HG03280 (cell line): Measurements from ENCODE around the gene ERMN.

Experiments
- ATAC-seq: cut with Tn5 transposase; IDR thresholded peaks from one replicate; pipeline ENCODE4 v1.9.1; 2021; ENCODE audit warnings: mild to moderate bottlenecking, moderate library complexity; ENCODE audit not compliant: unreplicated experiment

The ERMN gene

DNA sequence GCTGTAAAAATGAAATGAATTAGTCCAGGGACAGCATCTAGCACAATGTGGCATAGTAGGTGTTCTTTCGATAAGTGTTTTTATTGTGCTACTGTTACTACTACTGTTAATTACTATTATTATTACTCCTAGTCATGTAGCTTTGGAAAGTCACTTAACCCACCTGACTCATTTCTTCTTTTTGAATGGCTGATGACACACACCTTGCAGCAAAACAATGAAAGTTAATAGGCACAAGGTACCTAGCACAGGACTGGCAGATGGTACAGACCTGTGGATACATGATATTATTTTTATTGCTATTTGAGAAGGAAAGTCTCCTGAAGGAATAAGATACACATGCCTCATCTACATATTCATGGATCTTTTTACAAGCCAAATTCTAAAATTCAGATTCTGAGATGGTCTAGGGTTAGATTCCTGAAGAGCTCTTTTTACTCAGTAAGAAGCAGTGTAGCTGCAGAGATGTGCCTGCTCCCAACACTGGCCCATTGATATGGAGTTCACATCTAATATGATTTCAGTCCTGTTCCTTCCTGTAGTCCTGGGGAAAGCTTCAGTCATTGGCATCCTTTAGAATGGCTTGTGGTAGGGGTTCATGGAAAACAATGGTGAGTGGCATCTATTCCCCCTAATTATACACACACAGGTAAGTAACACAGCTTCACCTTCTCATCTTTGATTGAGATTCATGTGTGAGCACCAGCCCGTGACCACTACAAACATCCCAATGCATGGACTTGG, 7.9 kb upstream of the ERMN start:
- ATAC-seq = no peak

DNA sequence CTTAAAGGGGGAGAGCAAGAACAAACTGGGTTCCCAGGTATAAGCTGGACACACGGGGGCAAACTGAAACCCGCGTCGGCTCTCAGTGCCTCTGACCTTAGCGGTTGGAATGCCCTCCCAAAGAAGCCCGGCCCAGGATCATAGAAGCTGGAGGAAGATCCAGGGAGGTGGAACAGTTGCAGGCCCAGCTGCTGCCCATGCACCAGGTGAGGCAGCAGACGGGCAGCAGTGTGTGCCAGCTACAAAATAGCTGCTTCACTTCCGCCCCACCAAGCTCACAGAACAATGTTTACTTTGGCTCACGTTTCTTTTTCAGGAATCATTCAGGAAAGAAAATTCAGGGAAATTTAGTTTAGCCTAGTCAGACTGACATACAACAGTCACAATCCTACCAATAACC, 3.9 kb upstream of the ERMN start:
- ATAC-seq = no peak

DNA sequence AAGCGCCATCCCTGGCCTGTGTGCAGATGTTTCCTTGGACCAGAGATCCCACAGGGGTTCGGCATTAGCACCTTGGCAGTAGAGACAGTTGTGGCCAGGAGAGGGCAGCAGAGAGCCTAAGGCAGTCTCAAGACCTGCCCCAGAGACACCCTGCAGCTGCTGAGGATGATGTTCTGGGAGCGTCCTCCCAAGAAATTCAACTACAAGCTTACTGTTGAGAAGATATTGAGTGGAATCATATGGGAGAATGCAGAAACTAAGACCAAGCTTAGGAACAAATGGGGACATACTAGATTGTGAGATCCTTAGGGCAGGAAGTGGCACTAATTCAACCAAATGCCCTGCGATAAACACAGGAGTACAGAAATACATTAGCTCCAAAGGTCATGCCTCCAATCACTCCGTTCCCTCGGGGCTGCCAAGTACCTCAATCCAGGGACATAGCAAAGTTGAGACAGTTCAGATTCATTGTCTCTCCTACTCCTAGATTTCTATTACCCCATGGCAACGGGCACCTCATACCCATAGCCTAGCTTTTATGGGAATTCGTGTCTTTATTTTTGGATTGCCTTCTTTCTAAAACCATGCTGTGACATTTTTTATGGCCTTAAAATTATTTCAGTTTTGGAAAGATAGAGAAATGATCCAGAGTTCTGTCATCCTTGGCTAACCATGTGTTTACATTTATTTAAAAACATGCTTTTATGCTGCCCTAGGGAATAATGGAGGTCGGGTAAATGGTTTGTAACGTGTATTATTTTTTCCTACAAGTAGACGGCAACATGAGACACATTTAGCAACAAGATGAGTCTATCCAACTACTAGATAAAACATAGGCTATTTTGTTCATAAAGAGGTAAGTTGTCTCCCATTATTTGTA, 2.2 kb upstream of the ERMN start:
- ATAC-seq = peak; percentile 99

DNA sequence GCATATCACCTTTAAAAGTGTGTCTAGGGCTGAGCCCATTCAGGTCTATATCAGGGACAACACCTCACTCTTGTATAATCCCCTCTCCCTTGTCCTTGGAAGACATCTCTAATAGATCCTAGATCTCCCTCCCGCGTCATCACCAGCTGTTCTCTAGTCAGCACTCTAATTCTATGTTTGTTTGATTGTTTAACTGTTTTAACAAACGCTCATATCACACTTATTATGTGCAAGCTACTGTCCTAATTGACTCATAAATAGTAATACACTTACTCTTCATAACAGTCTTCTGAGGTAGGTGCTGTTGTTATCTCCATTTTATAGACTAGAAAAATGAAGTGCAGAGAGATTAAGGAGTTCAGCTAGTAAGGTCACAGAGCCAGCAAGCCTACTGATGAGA, 1.6 kb upstream of the ERMN start:
- peak; percentile 25 for ATAC-seq

DNA sequence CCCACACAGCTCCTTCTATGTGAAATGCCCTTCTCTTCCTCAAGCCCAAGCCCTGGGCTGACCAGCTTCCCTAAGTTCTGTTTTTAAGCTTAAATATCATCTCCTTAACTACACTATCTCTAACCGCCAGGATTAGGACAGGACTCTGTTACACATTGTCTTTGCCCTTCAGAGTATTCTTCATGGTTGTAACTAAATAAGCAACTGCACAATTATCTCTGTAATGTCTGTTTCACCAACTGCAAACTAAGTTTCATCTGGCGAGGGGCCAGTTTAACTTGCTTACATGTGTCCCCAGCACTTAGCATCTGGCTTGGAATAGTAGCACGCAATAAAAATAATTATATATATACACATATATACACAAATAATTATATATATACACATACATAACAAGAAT, 1.1 kb upstream of the ERMN start:
- no peak for ATAC-seq

DNA sequence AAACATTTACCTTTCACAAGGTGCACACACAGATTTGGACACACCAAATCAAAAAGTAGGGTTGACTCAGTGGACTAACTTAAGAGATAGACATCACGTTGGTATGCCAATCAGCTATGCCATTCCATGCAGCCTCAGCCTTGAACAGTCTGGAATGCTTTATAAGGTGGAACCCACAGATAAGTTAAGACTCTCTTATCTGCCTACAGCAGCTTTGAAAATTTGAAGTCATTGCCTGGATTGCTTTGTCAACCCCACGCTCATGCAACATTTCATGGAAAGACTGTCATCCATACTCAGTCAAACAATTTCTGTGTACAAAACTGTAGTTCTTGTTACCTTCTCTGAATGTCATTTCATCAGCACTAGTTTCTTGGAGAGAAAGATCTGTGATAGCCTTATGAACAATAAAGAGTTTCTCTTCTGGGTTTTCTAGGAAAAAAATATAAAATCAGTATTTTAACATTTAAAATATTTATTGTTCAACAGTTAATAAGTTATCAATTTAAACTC, 1.2 kb downstream of the ERMN start:
- no peak for ATAC-seq

DNA sequence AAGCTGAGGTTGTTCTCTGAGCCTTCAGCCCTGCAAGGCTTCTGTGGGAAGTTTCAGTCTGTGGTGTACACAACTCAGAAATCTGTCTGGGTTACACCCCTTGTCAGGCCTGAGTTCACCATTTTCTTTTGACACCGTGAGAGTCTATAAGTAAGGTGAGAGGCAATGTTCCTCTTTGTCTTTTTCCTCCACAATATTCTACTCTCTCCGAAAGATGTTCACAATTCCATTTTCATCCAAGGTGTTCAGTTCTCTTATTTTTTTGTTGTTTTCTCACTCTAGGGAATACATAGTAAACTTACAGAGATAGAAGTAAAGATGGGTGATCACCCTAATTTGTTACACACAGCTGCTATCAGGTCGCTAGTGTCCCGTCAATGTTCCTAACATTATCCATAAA, 3.2 kb downstream of the ERMN start:
- ATAC-seq = no peak

DNA sequence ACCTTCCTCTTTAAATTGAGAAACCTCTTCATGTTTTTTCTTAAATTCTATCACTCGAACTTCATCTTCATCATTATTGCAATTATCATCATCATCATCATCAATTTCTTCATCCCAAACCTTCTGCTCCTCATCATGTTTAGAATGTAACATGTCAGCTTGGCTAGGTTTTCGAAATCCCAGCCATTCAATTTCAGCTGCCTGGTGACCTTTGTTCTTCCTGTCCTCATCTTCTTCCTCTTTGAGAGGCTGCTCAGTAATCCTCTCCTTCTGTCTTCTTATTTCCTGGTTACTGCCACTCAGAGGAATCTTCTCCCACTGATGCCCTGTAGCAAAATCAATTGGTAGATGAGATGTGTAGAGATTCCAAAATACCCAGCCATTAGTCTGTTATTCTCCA, 4.2 kb downstream of the ERMN start:
- ATAC-seq = no peak

DNA sequence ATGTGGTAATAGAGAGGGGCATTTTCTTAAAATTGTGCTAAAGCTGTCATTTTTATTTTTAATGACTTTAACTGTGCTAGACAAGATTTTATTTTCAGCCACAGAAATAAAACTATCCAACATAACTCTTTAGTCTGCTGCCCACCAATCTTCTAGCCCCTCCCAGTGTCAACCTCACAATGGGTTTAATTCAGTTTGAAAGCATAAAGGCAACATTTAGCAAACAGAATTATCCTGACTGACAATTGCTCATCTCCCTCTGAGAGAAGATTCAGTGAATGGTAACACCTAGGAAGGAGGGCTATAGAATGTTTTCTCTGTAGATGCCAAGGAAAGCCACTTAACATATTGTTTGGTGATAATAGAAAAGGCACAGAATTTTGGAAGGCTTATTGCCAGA, 5.2 kb downstream of the ERMN start:
- ATAC-seq = no peak

DNA sequence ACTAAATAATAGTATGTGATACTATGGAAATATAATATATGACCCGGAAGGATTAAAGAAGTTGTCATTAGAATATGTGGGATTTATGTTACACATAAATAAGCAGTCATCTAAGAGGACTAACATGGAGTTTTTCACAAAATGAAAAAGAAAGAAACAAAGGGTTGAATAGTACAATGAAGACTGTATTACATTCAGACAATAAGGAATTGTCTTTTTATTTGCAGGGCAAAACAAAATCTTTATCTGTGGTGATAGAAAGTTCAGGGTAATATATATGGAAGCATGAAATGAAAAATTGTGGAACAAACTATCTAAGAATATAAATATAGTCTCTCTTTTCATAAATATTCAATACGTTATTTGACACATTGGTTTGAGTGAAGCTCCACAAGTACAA, 5.8 kb downstream of the ERMN start:
- ATAC-seq = no peak

DNA sequence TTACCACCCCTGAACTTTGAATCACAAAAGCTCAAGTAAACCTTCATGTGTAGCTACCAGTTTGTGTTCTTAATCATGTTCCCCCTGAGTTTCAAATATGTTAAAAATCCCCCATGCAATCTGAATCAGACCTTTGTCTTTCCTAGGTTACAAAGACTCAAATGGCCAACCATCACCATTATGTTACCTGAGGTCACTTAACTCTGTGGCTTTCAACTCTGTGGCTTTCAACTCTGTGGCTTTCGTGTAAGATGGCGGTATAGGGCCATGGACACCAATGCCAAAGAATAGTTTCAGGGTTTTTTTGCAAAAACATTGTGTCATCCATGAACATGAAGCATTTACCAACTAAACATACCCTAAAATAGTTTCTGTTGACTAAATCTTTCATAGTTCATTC, 6.7 kb downstream of the ERMN start:
- no peak for ATAC-seq

DNA sequence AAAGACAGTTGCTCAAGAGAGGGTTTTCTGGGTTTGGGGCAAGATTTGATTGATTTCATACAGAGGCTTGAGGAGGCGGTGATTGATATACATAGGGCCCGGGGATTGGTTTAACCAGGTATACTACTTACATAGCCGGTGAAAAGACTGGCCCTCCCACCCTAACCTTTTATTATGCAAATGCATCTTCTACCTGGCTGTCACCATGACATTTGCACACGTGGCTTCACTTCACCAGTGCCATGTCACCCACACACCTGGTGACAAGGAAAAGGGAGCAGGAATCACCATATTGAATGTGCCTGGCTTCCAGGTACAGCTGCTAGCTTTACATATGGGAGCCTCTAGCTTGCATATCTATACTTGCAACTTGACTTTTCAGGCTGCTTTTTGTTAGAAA, 9.7 kb downstream of the ERMN start:
- no peak for ATAC-seq

DNA sequence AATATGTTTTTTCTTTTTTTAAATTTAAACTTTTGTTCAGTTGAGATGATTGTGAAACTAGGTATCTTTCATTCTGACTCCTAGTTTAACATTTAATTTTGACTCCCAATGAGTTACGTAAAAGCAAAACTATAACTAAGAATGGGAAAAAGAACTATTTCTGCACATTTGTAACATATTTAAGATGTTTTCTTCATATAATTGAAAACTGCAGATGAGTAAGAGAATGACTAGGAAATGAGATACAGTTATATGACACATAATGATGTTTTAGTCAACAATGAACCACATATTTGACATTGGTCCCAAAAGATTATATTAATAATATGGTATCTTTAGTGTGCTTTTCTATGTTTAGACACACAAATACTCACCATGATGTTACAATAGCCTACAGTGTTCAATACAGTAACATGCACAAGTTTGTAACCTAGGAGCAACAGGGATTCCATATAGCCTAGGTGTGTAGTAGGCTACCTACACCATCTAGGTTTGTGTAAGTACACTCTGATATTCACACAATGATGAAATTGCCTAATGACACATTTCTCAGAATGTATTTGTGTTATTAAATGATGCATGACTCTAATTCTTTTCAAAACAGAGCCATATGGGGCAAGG, 12.6 kb downstream of the ERMN start:
- ATAC-seq = no peak

DNA sequence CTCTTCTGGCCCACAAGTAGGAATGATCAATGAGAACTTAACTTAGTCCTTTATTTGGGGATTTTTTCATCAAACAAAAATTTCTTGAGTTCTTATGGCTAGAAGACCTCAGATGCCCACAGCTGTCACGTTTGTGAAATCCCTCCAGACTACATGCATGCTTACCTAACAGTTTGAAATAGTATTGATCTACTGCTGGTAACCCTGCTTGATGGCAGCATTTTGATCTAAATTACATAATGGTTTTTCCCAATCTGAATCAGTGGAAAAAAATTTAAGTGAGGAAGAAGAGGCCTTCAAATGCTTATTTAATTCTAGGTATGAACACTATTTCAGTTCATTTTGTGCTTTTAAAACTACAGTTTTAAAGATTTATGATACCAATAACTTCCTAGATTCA, 13.9 kb downstream of the ERMN start:
- no peak for ATAC-seq

DNA sequence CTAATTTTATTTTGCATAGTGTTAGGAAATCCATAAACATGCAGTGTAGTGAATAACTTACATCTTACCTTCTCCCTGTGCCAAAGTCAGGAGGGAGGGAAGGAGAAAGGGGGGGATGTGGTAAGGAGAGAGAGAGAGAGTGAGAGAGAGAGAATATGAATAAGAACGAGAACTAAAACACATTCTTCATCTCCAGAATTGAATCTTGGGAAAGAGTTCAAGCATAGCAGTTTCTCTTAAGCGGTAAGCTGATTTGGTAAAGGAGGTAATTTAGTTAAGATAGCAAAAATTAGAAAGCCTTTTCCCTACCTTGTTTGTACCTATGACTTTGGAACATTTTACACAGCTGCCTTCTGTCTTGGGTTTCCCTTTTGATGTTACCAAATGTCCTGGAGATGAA, 15.7 kb downstream of the ERMN start:
- no peak for ATAC-seq

DNA sequence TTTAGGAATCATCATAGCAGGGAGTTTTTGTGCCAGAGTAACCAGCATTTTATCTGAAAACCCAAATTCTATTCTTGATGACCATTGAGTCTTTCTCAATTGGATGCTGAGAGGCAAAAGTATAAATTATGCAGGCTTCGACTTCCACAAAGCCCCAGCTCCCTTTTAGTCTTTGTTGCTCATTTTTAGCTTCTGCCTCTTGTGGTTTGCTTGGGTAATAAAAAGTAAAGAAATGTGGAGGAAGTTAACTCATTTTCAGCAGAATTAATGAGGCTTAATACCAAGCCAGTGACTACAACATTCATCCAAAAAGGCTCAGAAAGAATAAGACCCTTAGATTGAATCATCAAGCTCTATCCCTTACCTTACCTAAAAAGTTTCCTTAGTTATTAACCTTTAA, 18.6 kb downstream of the ERMN start:
- no peak for ATAC-seq

DNA sequence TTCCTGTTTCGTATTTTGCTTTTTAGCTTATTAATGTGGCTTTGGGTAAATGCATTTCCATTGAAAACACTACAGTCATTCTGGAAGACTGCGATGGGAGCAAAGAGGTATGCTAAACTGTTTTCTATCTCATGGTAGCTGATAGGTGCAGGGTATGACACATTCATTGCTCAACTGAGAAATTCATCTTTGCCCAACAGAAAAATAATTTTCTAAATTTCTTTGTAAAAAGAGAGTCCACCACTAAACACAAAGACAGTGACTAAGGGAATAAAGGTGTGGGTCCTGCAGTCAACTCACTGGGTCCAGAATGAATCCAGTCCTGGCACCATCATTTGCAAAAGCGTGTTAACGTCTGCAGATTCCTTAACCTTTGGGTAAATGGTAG, 19.9 kb downstream of the ERMN start:
- no peak for ATAC-seq

DNA sequence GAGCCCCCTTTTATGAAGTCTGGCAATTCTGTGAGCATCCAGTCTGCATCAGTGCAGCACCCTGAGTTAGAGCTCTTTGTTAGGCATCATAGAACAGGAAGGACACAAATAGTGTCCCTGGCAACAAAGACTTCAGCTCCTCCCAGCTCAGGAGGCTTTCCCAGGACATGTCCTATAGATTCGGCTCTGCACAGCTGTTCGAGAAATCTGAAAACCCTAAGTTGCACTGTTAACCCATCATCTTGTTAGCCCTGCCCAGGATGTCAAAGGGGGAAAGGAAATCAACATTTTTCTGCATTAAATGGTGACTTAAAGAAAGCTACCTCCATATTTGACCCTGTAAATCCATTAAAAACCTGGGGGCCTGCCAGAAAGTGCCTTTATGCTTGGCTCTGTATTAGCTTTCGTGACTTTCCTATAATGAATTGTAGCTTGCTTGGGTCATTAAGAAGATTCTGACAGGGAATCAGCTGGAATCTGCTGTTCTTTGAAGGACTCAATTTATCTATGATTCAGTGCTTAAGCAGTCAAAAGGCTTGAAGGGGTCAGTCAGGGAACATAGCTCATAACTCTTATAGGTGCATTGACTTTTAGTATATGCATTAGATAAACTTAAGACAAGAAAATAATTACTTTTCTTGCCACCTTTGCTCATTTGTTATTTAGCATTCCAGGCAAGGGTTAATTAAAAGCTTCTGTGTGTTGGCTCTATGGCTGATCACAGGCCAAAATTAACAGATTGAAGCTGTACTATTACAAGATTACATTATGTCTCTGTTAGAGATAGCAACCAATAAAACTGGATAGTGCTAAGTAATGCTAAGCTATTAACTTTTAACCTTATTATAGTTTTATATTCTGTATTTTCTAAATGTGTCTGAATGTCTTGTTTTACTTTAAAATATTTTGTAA, 20.6 kb downstream of the ERMN start:
- ATAC-seq = no peak

DNA sequence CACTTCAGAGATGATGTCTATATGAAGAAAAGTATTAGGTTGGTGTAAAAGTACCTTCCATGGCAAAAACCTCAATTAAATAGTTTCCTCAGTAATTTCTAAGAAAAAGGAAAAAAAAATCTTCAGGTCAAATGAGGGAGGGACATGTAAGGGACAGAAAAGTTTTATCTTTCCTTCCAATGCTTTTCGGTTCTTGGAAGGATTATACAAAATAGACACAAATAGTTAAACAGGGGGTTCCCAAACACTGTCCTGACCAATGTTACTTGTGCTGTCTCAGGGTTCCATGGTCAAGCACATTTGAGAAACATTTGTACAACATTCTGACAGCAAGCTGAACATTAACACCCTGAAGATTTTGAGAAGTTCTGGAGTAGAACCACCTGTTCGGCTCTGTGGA, 22.0 kb downstream of the ERMN start:
- no peak for ATAC-seq

DNA sequence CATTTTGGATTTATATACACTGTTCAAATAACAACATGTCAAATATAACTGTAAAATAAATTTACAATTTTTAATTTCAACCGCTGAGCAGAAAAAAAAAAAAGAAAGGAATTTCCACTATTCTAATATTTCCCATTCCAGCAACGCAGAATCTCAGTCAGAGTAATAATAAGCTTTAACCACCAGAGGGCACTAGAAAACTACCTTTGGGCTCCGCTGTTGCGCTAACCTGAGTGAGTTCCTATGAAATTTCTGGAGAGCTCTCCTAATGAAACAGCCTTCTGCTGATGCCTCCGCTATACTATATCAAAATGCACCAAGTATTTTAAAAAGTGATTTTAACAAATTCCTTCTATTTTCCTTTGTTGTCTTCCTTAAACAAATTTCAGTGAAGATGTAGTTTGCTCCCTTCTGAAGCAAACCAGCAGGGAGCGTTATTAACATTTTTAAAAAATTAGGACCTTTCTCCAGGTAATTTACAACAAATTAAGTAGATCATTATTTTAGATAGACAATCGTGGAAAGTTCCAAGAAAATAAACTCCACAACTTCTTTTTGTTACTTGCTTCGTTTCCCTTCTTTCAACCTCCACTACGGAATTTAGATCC, 23.0 kb downstream of the ERMN start:
- ATAC-seq = peak; percentile 59
